ENCODE measurements around the gene ZRSR2. TPM values are rescaled to one million over a fixed set of nuclear protein-coding genes. Genes with fewer than 3 reads are reported as not detected.

The ZRSR2 gene
- polyA plus RNA-seq, 1 donor from 2014 or later = 11.2 TPM

DNA sequence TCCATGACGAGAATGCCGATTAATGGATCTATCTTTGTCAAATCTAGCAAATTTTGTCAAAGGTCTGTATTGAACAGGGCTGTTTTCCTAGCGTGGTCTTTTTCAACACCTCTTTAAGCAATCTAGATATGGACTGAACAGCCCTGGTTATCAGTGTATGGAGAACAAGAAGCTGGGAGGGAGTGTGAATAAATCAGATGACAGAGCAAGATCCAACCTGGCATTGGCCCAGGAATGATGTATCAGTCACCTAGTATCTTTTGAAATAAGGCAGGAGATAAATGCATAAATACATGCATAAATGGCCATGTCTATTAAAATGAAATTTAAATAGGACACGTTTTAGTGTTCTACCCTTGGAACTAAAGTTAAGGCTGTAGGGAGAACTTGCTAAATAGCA lies 80.0 kb downstream of the ZRSR2 start:
- no peak overlapping the region for H3K27ac ChIP-seq (ENCODE audit: low read length)
- H3K36me3 ChIP-seq (ENCODE audit: insufficient read depth, low read length) = no peaks in the 10 kb centered on the region
- H3F3A ChIP-seq (ENCODE audit: insufficient read depth, low read length, poor library complexity, severe bottlenecking) = no peaks in the 10 kb centered on the region
- TF ChIP-seq RAD21 (conservative IDR thresholded peaks at IDR 0.05) (no peak), POLR2AphosphoS5 (IDR thresholded peaks at IDR 0.05) (no peak), SMC3 (conservative IDR thresholded peaks at IDR 0.05; ENCODE audit: poor library complexity) (no peak)
- no peaks in the 10 kb centered on the region for H3K79me2 ChIP-seq (replicated peaks; ENCODE audit: insufficient read depth, low read length)
- H2AFZ ChIP-seq (ENCODE audit: low read depth, low read length) = no peak overlapping the region
- H3K4me3 ChIP-seq (ENCODE audit: low read length) = no peak overlapping the region
- H3K27me3 ChIP-seq (ENCODE audit: insufficient read depth, low read depth, low read length) = no peaks in the 10 kb centered on the region
- H3K9me2 ChIP-seq (ENCODE audit: insufficient read depth, low read length) = no peaks in the 10 kb centered on the region
- no peak overlapping the region for H3K4me2 ChIP-seq (ENCODE audit: low read length)
- no peak overlapping the region for H3K9ac ChIP-seq (ENCODE audit: low read length)
- H4K20me1 ChIP-seq (ENCODE audit: insufficient read depth) = no peaks in the 10 kb centered on the region
- H3K9me3 ChIP-seq (ENCODE audit: low read length) = no peaks in the 10 kb centered on the region

Other genes with a start within 250 kb of the ZRSR2 start
- gene ACE2, start 189.5 kb upstream of the ZRSR2 start, polyA plus RNA-seq = 0.64 TPM in 1 of 2 replicates, not detected in the other
- 1.1 and 2.2 TPM in 2 replicates for gene CLTRN, start 125.7 kb upstream of the ZRSR2 start, polyA plus RNA-seq
- 2.7 and 10.3 TPM in 2 replicates for gene CA5B, start 52.2 kb upstream of the ZRSR2 start, polyA plus RNA-seq
- gene AP1S2, start 64.3 kb downstream of the ZRSR2 start, polyA plus RNA-seq = 127 and 160 TPM in 2 replicates

Measured in neural cell (in vitro differentiated cells).